Activated naive CD4-positive, alpha-beta T cell treated with anti-CD3 and anti-CD28 coated beads, Interleukin-2, amount 50 U/mL, for 24 hours (primary cell): Measurements from ENCODE around the gene NT5DC2.
A peak's percentile ranks its signal among the peaks of the same experiment; 100 is the strongest.

Experiments
- H3K27ac Mint-ChIP-seq: one replicate; pipeline ENCODE4 v1.8.0; 2021; ENCODE audit warnings: mild to moderate bottlenecking, mixed read lengths
- H3K27me3 Mint-ChIP-seq: one replicate; pipeline ENCODE4 v1.8.0; 2021; ENCODE audit warnings: mixed read lengths
- H3K36me3 Mint-ChIP-seq: one replicate; pipeline ENCODE4 v1.8.0; 2021; ENCODE audit warnings: mixed read lengths
- H3K4me1 Mint-ChIP-seq: one replicate; pipeline ENCODE4 v1.8.0; 2021; ENCODE audit warnings: mixed read lengths
- H3K4me3 Mint-ChIP-seq: one replicate; pipeline ENCODE4 v1.8.0; 2021; ENCODE audit warnings: mild to moderate bottlenecking, mixed read lengths
- H3K9me3 Mint-ChIP-seq: one replicate; pipeline ENCODE4 v1.8.0; 2021; ENCODE audit warnings: mixed read lengths

The NT5DC2 gene

DNA sequence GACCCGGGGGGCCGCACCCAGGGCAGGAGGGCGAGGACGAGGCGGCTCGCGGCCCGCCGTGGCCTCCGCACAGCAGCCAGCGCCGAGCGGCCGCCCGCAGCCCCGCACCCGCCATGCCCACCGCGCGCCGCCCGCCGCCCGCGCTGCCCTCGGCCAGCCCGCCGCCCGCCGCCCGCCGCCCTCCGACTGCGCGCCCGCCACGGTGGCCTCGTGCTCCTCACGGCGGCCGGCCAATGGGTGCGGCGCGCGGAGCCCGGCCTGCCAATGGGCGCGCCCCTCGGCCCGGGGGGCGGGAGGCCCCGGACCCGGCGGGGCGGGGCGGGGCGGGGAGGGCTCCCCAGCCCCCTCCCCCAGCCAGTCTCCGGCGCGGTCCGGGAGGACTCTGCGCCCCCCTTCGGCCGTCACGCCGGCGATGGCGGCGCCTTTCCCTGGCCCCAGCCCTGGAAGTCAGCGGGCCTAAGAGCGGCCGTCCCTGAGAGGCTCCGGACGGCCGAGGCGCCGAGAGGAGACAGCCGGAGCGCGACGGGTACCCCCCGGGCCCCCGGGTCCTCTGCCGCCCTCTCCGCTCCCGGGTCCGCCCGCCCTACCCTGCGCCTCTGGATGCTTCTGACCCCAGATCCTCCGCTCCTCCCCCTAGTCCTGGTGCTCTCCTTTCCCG is at the start of gene NT5DC2:
Gene NT5DC2, minus strand, starts transcription at position 235 of the 658 bp plus-strand sequence. Its CDS starts 120 bp downstream, at position 115.
- Mint-ChIP-seq H3K9me3 (no peaks in the 10 kb centered on the region), H3K4me1 (peaks cover 27% of the 10 kb centered on the region), H3K27me3 (no peaks in the 10 kb centered on the region), H3K4me3 (peak within 1 kb of the TSS; percentile 82), H3K36me3 (peaks cover 7% of the 10 kb centered on the region), H3K27ac (peak within 1 kb of the TSS; percentile 79)

DNA sequence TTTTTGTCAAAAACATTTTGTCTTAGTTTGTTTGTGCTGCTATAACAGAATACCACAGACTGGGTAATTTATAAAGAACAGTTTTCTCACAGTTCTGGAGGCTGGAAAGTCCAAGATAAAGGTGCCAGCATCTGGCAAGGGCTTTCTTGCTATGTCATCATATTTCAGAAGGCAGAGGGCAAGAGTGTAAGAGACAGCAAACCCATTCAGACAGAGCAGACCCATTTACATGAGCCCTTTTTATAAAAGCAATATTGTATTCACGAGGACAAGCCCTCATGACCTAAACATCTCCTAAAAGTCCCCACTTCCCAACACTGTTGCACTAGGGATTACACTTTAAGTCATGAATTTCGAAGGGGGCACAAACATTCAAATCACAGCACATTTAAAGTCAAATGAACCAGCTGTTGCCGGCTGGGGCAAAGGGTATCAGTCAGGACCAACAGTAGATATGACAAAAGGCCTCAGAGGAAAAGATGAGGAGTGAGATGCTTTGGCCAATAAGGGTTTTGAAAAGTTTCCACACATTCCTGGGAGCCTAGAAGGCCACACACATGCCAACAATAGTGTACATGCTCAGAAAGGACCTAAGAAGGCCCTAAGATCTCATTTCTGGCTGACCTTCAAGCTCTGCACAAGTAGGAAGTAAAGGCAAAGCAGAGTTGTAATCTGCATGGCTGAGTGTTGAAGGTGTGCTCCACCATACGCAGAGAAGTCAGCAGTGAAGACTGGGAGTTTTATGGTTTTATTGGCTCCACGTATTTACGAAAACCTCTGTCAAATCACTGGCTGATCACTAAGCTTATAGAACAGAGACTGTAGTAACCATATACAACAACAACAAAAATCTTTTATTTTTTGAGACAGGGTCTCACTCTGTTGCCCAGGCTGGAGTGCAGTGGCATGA is 40.7 kb upstream of the NT5DC2 start:
- Mint-ChIP-seq H3K4me3 (no peak overlapping the region), H3K9me3 (no peaks in the 10 kb centered on the region), H3K4me1 (no peaks in the 10 kb centered on the region), H3K36me3 (peaks cover 30% of the 10 kb centered on the region), H3K27ac (no peak overlapping the region), H3K27me3 (no peaks in the 10 kb centered on the region)

DNA sequence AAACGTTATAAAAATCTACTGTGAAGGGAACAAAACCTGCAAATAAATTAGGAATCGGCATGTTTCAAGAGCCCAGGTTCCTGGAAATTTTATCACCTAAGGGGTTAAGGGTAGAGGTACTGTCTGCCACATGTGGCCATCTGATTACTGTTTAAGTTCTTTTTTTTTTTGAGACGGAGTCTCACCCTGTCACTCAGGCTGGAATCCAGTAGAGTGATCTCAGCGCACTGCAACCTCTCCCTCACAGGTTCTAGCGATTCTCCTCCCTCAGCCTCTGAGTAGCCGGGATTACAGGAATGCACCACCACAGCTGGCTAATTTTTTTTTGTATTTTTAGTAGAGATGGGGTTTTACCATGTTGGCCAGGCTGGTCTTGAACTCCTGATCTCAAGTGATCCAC is 38.6 kb upstream of the NT5DC2 start:
- Mint-ChIP-seq H3K27ac (no peak overlapping the region), H3K36me3 (peaks cover 19% of the 10 kb centered on the region), H3K4me3 (no peak overlapping the region), H3K27me3 (no peaks in the 10 kb centered on the region), H3K9me3 (no peaks in the 10 kb centered on the region), H3K4me1 (no peaks in the 10 kb centered on the region)

DNA sequence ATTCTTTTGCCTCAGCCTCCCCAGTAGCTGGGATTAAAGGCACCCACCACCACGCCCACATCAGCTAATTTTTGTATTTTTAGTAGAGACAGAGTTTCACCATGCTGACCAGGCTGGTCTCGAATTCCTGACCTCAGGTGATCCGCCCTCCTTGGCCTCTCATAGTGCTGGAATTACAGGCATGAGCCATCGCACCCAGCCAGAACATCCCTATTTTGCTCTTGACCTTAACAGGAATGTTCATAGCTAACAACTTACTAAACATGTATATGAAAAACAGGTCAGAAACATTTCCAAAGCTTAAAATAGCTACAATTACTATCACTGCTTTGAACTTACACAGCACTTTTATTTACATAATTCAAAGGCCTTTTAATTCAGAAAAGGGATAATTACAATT is 36.4 kb upstream of the NT5DC2 start:
- H3K27me3 Mint-ChIP-seq: no peaks in the 10 kb centered on the region
- H3K4me1 Mint-ChIP-seq: no peaks in the 10 kb centered on the region
- H3K4me3 Mint-ChIP-seq: no peak overlapping the region
- H3K9me3 Mint-ChIP-seq: no peaks in the 10 kb centered on the region
- H3K27ac Mint-ChIP-seq: no peak overlapping the region
- peaks cover 12% of the 10 kb centered on the region for H3K36me3 Mint-ChIP-seq

DNA sequence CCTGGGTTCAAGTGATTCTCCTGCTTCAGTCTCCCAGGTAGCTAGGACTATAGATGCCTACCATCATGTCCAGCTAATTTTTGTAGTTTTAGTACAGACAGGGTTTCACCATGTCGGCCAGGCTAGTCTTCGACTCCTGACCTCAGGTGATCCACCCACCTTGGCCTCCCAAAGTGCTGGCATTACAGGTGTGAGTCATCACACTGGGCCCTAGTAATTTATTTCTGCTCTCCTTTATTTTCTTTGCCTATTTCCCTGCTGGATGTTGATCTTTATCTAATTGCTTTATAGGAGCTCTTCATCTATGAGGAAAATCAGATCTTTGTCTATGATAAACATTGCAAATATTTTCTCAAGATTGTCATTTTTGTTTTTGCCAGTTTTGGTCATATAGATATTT is 34.4 kb upstream of the NT5DC2 start:
- Mint-ChIP-seq H3K9me3 (no peaks in the 10 kb centered on the region), H3K36me3 (peaks cover 15% of the 10 kb centered on the region), H3K4me3 (no peak overlapping the region), H3K27me3 (no peaks in the 10 kb centered on the region), H3K27ac (no peak overlapping the region), H3K4me1 (no peaks in the 10 kb centered on the region)

DNA sequence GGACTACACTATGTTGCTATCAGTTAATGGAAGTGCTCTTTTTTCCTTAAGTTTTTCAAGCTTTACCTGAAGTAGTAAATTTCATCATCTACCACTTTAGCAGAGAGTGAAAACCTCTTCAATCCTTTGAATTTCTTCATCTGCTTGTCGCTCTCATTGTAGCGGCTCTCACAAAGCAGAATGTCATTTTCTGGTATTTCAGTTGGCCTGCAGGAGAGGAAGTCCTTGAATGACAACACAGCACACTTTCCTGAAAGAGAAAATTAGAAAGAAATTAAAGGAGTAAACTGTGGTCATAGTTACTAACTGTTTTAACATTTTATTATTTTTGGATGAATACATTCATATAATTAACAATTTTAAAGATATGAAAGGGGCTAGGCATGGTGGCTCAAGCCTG is 30.3 kb upstream of the NT5DC2 start:
- Mint-ChIP-seq H3K9me3 (no peaks in the 10 kb centered on the region), H3K4me1 (peaks cover 4% of the 10 kb centered on the region), H3K4me3 (no peak overlapping the region), H3K27ac (no peak overlapping the region), H3K36me3 (peaks cover 21% of the 10 kb centered on the region), H3K27me3 (no peaks in the 10 kb centered on the region)

DNA sequence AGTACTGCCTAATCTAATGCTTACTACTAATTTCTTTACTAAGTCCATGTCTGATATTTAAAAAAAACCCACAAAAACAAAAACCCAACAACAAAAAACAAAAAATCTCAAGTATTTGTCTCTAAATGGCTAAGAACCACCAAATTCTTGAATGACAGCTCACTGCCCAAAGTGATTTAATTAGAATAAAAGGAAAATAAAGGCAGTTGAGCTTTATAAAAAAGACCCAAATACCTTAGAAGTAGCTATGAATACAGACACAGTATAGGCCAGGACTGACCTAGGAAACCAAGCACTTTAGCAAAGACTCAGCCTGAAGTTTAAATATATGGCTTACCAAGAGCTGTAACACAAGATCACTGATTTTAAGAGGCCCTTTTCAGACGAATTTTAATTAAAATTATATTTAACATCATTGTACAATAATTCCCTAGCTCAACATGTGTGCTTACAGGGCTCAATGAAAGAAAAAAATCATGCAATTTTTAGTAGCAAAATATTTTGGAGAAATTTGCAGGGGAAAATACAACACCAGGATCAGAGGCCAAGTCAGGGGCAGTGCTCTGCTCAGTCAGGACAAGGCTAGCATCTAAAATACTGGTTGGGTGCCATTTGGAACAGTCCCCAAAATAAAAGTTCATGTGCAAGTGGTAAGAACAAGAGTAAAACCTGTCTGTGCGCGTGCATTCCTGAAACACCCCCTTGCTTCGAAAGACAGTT is 27.5 kb upstream of the NT5DC2 start:
- no peak overlapping the region for H3K4me3 Mint-ChIP-seq
- peaks cover 18% of the 10 kb centered on the region for H3K36me3 Mint-ChIP-seq
- H3K9me3 Mint-ChIP-seq: no peaks in the 10 kb centered on the region
- no peaks in the 10 kb centered on the region for H3K27me3 Mint-ChIP-seq
- peaks cover 4% of the 10 kb centered on the region for H3K4me1 Mint-ChIP-seq
- H3K27ac Mint-ChIP-seq: no peak overlapping the region

DNA sequence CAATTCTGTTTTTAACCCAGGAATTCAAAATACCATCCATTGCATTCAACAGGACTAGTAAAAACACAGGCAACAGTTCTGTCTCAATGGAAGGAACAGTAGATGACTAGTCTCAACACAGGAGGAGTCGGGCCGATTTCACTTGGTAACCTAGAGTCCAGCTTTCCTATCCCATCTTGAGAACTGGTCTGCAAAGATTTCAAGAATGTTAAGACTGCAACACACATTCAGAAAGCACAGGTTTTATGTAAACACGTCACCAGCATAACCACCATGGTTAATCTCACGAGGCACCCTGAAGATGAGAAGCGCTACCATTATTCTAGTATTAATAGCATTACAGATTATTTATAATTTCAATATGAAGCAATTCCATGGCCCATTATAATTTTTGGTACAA is 24.8 kb upstream of the NT5DC2 start:
- no peaks in the 10 kb centered on the region for H3K27me3 Mint-ChIP-seq
- H3K9me3 Mint-ChIP-seq: no peaks in the 10 kb centered on the region
- H3K4me1 Mint-ChIP-seq: peaks cover 4% of the 10 kb centered on the region
- no peak overlapping the region for H3K4me3 Mint-ChIP-seq
- H3K36me3 Mint-ChIP-seq: peaks cover 21% of the 10 kb centered on the region
- H3K27ac Mint-ChIP-seq: no peak overlapping the region

DNA sequence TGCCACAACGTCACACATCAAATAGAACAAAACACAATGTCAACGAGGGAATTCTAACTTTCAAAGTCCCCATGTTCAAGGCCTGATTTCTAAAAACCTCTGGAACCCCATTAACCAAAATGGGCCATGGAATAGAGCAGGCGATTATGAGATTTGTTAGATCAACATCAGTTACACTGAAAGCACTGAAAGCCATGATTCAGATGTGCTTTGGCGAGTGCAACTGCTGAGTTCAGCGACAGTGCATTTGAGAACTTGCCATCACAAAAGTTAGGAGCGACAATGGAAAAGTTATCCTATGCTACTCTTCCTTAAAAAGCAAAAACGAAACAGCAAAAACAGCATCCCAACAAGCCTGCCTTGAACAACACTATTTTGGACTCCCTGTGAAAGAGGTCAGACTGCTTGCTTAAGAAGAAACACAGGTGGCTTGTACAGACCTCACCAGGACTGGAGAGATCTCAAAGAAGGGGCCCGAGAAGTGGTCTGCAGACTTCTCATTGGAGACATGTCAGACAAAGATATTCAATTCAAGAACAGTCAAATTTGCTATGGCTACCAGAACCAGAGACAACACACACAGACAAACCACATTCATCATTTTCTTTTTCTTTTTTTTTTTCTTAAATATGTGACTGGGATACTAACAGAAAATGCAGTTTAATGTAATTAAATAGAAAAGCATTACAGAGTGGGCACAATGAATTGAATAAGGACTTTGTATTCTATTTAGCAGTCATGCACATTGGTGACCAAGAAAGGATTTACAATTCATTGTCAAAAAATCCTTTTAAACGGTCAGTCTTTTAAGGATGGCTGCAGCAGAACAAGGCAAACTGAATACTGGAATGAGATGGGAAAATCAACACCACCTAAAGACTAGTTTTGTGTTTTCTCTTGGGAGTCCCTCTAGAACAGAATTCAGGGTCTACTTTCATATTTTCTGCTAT is 23.6 kb upstream of the NT5DC2 start:
- H3K9me3 Mint-ChIP-seq: no peaks in the 10 kb centered on the region
- no peaks in the 10 kb centered on the region for H3K27me3 Mint-ChIP-seq
- no peak overlapping the region for H3K4me3 Mint-ChIP-seq
- H3K27ac Mint-ChIP-seq: no peak overlapping the region
- peaks cover 17% of the 10 kb centered on the region for H3K36me3 Mint-ChIP-seq
- peaks cover 4% of the 10 kb centered on the region for H3K4me1 Mint-ChIP-seq

DNA sequence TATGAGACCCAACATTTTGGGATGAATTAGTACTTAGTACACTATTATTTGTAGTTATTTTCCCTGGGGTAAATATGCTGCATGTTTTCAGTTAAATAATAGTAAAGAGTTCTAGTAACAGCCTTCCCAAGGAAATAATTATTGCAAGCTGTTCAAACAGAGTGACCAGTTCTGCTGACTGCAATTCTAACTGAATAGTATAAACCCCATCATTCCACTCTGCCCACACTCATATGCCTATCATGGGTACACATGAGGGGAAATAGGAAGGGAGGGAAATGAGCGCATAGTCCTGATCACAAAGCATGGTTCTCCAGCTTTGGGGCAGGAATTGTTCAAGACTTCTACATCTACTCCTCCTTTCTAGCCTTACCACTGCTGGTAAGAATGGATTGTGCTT is 21.4 kb upstream of the NT5DC2 start:
- Mint-ChIP-seq H3K27me3 (no peaks in the 10 kb centered on the region), H3K27ac (peak overlapping the region; percentile 17), H3K4me1 (peaks cover 1% of the 10 kb centered on the region), H3K4me3 (no peak overlapping the region), H3K36me3 (peaks cover 15% of the 10 kb centered on the region), H3K9me3 (no peaks in the 10 kb centered on the region)

DNA sequence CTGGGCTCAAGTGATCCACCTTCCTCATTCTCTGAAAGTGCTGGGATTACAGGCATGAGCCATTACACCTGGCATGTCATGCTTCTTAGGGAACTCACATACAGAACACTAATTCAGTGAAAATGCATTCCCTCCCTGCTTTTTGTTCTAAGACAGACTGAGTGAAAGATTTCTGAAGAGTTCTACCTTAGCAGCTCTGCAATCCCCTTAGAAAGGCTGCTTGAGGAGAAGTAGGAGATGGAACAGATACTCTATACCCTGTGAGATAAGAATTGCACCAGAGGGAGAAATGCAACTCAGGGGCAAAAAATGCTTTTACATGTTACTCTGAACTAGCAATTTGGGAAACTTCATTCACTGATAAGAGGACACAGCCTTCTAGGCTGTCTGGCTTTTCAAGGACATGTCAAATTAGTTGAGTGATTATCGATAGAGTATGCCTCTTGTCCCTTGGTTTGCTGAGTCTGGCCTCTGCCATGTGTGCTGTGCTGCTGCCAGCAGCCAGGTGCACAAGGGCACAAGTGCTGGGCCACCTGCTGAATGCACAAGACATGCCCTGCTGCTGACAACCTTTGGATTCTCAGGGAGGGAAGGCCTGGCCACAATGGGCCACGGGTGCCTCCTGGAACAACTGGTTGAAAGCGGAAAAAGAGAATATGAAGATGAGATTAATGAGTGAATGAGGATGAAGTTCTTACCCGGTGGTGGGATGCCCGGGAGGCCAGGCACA is 20.5 kb upstream of the NT5DC2 start:
- Mint-ChIP-seq H3K27me3 (no peaks in the 10 kb centered on the region), H3K27ac (no peak overlapping the region)

DNA sequence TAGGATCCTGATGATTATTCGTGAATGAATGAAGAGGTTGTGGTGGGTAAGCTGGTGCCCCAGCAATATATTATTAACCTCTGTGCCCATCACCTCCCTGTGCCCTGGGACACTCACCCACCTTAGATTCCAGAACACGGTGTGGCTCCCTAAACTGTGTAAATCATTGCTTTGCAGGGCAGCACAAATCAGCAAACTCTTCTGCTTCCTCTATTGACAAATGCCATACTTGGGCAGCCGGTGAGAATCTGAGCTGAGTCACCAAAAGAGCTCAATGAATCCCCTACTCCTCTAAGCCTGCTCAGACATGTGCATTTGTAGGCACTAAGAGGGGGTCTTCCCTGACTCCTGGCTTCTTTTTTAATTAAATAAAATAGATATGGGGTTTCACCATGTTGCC is 18.4 kb upstream of the NT5DC2 start:
- peaks cover 6% of the 10 kb centered on the region for H3K36me3 Mint-ChIP-seq
- H3K27ac Mint-ChIP-seq: no peak overlapping the region
- H3K4me3 Mint-ChIP-seq: no peak overlapping the region
- no peaks in the 10 kb centered on the region for H3K27me3 Mint-ChIP-seq
- no peaks in the 10 kb centered on the region for H3K9me3 Mint-ChIP-seq
- no peaks in the 10 kb centered on the region for H3K4me1 Mint-ChIP-seq

More for the DNA sequence above, 20.5 kb upstream of the NT5DC2 start:
- H3K4me3 Mint-ChIP-seq: no peak overlapping the region
- no peaks in the 10 kb centered on the region for H3K4me1 Mint-ChIP-seq
- H3K9me3 Mint-ChIP-seq: no peaks in the 10 kb centered on the region
- peaks cover 9% of the 10 kb centered on the region for H3K36me3 Mint-ChIP-seq

DNA sequence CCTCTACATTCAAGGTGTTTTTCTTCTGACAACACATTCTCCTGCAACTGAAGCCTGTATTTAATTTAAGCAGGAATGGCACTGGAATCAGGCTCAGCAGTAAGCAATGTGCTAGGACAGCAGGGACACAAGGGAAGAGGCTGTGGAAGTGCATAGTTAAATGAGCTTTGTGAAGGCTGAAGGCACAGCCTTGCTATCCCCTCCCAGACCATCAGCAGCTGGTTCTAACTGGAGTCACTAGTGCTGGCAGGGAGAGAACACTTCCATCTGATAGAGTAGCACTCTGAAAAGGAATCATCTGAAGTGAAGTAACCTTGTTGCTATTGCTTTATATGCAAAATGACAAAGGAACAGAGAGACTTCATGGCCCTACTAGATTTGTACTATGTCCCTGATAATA is 17.5 kb upstream of the NT5DC2 start:
- Mint-ChIP-seq H3K27me3 (no peaks in the 10 kb centered on the region), H3K9me3 (no peaks in the 10 kb centered on the region), H3K4me3 (no peak overlapping the region), H3K27ac (no peak overlapping the region), H3K4me1 (no peaks in the 10 kb centered on the region), H3K36me3 (peaks cover 6% of the 10 kb centered on the region)

DNA sequence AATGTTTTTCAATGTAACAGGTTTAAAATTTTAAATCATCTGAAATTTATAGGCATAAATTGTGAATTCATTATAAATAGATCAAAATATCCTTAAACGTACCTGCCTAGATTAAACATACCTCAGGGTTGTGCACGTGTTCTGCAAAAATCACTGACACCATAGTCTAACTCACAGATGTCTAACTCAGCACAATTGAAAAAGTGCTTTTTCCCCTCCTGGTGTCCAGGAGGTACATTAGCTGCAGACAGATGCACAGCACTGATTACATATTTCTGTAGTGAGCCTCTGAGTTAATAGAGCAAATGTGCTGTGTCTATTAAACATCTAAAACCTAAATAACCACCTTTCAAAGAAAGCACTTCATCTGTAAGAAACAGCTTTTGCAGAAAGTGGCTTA is 13.5 kb upstream of the NT5DC2 start:
- Mint-ChIP-seq H3K36me3 (peaks cover 2% of the 10 kb centered on the region), H3K27ac (no peak overlapping the region), H3K27me3 (no peaks in the 10 kb centered on the region), H3K4me1 (peaks cover 3% of the 10 kb centered on the region), H3K4me3 (no peak overlapping the region), H3K9me3 (no peaks in the 10 kb centered on the region)
